HG02610 (cell line): ENCODE measurements around the gene OR52M1.
"Not testable (repeated sequence)": the region's sequence is repeated elsewhere in the genome, so short reads cannot be mapped to it uniquely, and the experiment has no call there.

Experiments used
- ATAC-seq: cut with Tn5 transposase; IDR thresholded peaks from one replicate; pipeline ENCODE4 v1.9.1; 2021; ENCODE audit warnings: mild to moderate bottlenecking, moderate library complexity; ENCODE audit not compliant: unreplicated experiment

OR52M1 gene

GRCh38 chr11:4544891-4545290, at the start of gene OR52M1:
Gene OR52M1, plus strand, starts transcription at chr11:4545191. Its CDS starts 0 bp downstream, at chr11:4545191.
- no peak for ATAC-seq

GRCh38 chr11:4495487-4495886, 49.5 kb upstream of the OR52M1 start:
- no peak for ATAC-seq

GRCh38 chr11:4495986-4496385, 49.0 kb upstream of the OR52M1 start:
- ATAC-seq, result no peak

GRCh38 chr11:4496557-4497248, 48.3 kb upstream of the OR52M1 start:
- ATAC-seq, result no peak

- ATAC-seq, result no peak
Observed at GRCh38 chr11:4508886-4509285, 36.1 kb upstream of the OR52M1 start.

GRCh38 chr11:4511282-4512245, 33.4 kb upstream of the OR52M1 start:
- ATAC-seq, result no peak

GRCh38 chr11:4514196-4514595, 30.8 kb upstream of the OR52M1 start:
- no peak for ATAC-seq

GRCh38 chr11:4522339-4522738, 22.7 kb upstream of the OR52M1 start:
- no peak for ATAC-seq

- ATAC-seq, result no peak
Observed at GRCh38 chr11:4522752-4523151, 22.2 kb upstream of the OR52M1 start.

GRCh38 chr11:4523666-4524065, 21.3 kb upstream of the OR52M1 start:
- ATAC-seq, result no peak

- no peak for ATAC-seq
Observed at GRCh38 chr11:4527926-4528325, 17.1 kb upstream of the OR52M1 start.

GRCh38 chr11:4531686-4532085, 13.3 kb upstream of the OR52M1 start:
- not testable (repeated sequence) for ATAC-seq

GRCh38 chr11:4539603-4540219, 5.3 kb upstream of the OR52M1 start:
- peak; percentile 64 for ATAC-seq

GRCh38 chr11:4541071-4541470, 3.9 kb upstream of the OR52M1 start:
- no peak for ATAC-seq

GRCh38 chr11:4543561-4543960, 1.4 kb upstream of the OR52M1 start:
- no peak for ATAC-seq

- ATAC-seq, result no peak
Observed at GRCh38 chr11:4546878-4547277, 1.9 kb downstream of the OR52M1 start.

- no peak for ATAC-seq
Observed at GRCh38 chr11:4547416-4547815, 2.4 kb downstream of the OR52M1 start.

- ATAC-seq, result no peak
Observed at GRCh38 chr11:4551346-4551979, 6.5 kb downstream of the OR52M1 start.

- no peak for ATAC-seq
Observed at GRCh38 chr11:4559527-4560440, 14.8 kb downstream of the OR52M1 start.

GRCh38 chr11:4560467-4560866, 15.5 kb downstream of the OR52M1 start:
- ATAC-seq, result no peak
